HG03095 (cell line): ENCODE data around the gene PGF.
"Not testable (repeated sequence)": the region's sequence is repeated elsewhere in the genome, so short reads cannot be mapped to it uniquely, and the experiment has no call there.

Source experiments
- ATAC-seq: cut with Tn5 transposase; IDR thresholded peaks from one replicate; pipeline ENCODE4 v1.9.1; 2021; ENCODE audit warnings: moderate library complexity; ENCODE audit not compliant: unreplicated experiment

PGF gene

DNA sequence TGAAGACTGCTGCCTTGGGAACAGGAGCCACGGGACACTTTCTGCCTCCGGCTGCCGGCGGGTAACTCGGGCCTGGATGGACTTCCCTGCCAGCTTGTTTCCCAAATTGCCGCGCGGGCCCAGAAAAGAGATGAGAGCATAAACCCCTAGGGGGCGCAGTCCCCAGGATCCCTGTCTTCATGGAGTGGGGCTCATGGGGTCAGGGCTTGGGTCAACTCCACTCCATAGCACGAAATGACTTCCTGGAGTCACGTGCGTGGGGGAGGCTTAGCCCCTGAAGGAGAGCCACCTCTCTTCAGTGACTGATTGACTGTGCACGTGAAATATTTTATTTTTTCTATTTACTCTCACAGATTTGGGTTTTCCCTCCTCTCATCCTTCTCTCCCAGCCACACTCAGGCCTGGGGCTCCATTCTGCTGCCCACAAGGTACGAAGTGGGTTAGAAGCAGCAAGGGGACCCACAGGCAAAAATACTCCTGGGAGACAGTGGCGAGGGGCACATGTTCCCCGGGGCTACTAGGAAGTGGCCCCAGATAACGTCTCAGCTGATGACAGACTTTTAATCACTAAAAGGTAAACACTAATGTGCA, 10.0 kb downstream of the PGF start:
- ATAC-seq: no peak

DNA sequence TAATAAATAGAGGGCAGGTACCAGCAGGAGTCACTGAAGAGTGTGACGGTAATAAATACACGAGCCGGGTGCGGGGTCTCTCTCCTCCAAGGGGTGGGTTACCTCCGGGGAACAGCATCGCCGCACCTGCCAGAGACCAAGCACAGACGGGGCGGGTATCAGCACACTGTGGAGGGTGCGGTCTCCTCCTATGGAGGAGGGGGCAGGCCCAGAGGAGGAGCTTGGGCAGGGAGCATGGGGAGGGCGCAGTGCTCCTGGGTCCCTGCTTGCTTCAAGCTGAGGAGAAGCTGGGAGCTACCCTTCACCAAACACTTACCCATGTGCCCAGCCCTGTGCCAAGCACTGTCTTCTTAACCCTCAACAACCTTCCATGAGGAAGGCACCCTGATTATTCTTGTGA, 12.8 kb downstream of the PGF start:
- ATAC-seq: no peak

DNA sequence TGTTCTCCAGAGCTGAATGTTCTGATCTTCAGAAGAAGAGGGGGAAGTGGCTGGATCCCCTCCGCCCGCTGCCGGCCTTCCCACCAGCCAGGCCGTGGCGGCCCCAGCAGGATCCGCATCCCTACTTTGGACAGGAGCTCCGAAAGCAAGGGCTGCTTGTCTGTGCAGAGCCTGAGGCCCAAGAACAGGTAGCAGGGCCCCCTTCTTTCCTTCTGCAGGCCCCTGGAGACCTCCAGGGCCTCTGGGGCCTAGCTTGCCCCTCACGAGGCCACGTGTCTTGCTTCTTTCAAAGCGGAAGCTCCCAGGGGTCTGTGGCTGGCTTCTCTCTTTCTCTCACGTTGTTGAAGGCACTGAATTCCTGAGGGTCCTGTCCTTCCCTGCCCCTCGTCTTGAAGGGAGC, 13.2 kb downstream of the PGF start:
- ATAC-seq: no peak

DNA sequence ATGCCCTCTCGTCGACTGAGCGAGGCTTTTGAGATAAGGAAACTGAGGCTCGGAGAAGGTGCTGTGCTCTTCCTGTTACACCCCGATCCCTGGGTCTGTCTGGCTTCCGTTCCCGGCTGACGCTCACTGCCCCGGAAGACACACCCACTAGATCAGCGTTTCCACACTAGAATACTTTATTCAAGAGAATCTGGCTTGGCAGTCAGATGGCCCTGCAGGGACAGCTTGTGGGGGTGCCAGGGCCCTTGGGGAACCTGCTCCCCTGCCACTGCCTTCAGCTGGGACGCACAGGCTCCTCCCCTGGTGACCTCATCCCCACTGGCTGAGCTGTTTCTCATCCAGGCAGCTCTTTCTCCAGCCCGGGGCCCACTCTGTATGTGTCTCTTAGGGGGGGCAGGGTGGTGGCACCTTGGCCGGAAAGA, 13.7 kb downstream of the PGF start:
- ATAC-seq: no peak

DNA sequence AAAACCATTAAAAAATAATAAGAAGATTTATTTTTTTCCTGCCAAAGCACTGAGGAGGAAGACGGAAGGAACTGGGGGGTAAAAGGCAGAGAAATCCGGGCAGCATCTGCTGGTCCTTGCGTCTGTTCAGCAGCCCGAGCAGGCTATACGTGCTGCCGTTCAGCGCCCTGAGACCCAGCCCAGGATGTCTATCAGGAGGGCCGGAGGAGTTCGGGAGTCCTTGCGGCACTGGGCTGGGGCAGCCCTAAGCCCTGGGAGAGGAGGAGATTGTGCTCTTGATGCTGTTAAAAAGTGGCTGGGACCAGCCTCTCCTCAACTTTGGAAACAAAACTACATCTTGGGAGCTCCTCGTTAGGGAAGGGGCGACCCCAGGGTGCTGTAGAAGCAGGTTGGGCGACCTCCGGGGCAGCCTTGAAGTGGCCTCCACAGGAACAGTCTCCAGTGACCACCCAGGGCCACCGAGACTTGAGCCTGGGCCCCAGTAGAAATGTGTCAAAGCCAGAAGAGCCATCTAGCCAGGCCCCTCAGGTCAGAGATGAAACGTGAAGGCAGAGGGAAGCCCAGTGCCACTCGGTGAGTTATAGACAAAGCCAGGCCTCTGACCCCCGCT, 14.3 kb downstream of the PGF start:
- ATAC-seq: no peak

DNA sequence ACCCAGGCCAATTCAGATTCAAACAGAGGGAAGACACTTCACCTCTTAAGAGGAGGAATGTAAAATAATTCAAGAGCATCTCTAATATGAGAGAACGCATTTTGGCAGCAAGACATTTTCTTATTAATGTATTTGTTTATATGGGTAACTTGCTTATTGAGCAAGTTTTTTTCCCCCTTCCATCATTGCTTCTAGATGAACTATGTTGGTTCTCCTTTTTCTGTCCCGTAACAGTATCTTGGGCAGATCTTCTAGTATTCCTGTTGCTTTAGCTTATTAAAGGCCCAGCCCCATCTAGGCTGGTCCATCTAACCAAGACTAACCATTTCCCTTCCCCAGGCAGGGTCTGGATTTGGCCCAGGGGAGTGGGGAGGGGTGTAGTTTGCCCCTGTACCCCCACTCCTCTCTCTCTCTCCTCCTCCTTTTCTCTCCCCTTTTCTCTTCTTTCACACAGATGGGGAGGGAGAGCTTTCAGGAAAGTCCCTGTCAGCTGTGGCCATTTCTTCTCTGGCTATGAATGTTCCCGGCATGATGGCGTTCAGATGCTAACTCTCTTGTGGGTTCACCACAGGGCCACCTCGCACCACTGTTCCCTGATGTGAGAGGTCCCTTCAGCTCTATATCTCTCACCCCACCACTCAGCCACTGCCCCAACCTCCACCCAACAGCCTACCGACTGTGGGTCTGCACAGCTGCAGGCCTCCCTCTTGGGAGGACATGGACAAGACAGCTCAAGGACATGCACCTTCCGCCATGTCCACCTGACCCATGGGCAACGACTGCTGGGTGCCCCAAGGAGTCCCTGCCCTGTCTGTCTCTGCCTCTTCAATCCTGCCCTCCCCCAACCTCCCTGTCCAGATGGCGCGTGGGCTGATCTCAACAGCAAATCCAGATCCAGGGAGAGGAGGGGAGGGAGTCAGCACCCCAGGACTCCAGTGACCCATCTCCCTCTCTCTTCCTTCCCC, 16.6 kb downstream of the PGF start:
- no peak for ATAC-seq

DNA sequence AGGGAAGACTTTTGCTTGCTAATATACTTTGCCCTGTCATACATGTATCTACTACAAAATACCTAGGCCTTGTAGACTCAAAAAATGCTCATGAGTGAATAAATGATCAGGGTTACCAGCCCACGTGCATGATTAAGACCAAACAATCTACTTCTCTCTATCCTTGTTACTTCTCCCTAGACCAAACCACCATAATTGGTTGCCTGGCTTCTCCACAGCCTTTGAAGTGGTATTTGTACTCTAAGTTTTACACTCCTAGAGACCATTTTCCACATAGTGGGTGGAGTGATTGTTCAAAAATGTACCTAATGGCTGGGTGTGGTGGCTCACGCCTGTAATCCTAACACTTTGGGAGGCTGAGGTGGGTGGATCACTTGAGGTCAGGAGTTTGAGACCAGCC, 18.2 kb downstream of the PGF start:
- no peak for ATAC-seq

DNA sequence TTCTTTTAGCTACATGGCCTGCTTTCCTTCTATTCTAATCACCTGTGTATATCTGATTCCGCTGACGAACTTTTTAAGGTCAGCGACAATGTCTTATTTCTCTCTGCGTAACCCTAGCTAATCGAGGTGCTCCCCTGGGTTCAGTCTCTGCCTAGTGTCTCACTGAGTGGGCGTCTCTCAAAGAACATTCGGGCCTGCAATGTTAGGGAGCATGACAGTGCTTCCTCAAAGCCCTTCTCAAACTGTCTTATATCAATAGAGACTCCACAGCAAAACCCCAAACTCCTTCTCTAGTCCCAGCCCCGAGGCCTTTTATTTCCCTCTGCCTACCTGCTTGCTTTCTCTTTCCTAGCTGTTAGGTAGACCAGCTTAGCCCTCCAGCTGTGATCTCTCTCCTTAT, 18.7 kb downstream of the PGF start:
- no peak for ATAC-seq

DNA sequence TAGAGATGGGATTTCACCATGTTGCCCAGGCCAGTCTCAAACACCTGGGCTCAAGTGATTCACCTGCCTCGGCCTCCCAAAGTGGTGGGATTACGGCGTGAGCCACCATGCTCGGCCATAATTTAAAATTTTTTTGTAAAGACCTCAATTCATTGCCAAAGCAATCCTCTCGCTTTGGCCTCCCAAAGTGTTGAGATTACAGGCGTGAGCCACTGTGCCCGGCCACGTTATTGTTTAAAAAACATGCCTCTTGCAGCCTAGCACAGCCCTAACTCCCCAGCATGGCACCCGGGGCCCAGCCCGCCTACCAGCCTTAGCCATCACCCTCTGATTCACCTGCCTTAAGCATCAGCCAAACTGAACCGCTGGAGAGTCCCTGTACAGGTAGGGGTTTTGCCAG, 19.2 kb downstream of the PGF start:
- ATAC-seq: no peak

DNA sequence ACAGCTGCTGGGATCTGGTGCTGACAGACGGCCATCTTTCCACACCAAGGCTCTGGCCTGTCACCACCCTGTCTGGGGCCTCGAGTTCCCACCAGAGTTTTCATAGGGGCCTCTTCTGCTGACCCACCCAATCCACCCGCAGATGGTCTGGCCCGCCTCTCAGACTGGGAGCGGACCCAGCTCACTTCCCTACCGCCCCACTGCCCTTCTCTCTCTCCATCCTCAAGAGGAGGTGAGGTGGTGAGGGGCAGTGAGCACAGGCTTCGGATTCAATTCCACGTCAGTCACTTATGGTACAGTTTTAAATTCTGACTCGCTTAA, 20.1 kb downstream of the PGF start:
- ATAC-seq: no peak

DNA sequence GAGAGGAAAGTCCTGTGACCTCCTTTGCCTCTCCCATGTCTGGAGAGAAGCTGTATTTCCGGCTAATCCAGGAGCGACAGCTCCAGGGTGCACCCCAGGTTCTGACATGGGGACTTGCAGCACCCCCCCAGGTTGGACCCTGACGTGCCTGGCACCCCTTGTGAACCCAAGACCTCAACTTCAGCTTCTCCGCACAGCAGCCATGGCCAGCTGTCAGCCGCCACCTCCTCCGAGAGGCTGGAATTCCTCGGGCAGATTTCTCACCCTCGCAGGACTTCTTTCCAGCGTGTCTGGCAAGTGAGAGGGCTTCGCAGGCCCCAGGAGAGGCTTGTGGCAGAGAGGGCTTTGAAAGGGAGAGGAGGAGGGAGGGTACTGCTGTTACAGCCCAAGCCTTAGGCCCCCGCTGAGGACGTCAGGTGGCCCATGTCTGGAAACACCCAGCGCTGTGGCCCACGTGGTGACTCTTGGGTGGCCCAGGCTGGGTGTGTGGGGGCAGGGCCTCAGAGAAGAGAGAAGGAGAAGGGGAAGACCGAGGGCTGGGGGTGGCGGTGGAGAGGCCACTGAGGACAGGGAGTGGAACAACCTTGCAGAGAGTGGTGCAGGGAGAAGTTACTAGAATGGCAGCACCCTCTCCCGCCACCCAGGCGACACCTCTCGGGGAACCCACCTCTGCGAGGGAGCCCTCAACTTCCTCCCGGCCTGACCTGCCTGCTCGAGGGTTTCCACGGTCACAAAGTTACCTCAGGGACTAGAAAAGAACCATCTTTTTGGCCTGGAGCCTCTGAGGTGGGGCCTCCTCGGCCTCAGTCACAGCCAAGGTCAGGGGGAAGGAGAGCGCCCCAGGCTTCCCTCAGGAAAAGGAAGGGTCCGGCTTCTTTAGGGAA, 20.7 kb downstream of the PGF start:
- no peak for ATAC-seq

DNA sequence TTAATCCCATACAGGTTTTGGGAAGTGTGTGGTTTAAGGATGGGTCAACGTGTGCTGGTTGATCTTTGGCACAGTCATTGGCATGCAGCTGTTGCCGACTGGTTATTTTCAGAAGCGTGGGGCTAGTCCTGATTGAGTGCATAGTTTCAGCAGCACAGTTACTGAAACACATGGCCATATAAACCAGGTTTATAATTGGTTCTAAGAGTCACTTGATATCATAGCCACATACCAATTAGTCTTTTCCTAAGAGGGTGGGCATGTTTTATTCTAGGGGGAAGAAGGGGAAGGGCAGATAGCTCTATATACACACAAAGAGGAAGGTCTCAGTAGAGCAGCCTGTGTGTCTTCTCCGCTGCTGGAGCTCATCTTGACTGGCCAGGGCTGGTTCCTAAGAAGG, 21.4 kb downstream of the PGF start:
- ATAC-seq: no peak

DNA sequence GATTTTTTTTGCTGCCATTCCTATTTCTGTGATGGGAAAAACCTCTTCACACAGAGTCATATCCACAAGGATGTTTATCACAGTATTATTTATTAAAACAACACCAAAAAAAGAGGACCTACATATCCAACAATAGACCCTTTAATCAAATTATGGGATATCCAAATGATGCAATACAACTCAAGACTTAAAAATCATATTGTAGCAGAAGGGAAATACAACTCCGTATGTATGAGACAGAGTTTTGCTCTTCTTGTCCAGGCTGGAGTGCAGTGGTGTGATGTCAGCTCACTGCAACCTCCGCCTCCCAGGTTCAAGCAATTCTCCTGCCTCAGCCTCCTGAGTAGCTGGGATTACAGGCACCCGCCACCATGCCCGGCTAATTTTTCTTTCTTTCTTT, 22.5 kb downstream of the PGF start:
- ATAC-seq: not testable (repeated sequence)

DNA sequence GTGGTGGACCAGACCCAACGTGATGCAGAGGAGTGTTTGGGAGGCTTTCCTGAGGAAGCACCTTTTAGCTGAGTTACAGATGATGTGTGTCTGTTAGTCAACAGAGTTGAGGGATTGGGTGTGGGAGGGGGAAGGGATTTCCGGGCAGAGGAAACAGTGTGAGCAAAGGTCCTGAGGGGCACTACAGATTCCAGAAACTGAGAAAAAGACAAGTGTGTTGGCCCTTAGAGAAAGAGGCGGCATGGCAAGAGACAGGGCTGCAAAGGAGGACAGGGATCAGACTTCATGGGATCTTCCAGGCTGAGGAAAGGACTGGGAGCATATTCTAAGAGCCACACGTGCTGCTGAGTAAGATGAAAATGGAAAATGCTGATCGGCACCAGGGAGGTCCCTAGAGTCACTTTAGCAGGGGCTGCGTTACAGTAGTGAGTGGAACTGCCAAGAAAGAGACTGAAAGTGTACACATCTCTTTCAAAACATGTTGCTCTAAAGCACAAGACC, 22.9 kb downstream of the PGF start:
- no peak for ATAC-seq

DNA sequence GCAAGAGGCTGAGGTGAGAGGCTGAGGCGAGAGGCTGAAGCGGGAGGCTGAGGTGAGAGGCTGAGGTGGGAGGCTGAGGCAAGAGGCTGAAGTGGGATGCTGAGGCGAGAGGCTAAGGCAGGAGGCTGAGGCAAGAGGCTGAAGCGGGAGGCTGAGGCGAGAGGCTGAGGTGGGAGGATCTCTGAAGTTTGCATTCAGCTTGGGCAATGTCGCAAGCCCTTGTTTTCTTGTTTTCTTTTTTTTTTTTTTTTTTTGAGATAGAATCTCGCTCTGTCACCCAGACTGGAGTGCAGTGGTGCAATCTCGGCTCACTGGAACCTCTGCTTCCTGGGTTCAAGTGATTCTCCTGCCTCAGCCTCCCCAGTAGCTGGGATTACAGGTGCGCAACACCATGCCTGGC, 23.7 kb downstream of the PGF start:
- ATAC-seq: not testable (repeated sequence)

DNA sequence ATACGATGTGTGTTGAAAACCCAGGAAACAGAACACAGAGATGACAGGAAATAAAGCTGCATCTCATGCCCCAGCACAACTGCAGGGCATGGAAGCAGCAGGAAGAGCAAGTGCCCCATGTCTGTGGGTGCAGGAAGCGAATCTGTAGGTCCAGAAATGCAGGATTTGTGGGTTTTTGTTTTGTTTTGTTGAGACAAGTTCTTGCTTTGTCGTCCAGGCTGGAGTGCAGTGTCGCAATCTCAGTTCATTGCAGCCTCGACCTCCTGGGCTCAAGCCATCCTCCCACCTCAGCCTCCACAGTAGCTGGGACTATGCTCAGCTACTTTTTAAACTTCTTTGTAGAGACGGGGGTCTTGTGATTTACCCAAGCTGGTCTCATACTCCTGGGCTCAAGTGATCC, 26.2 kb downstream of the PGF start:
- no peak for ATAC-seq

DNA sequence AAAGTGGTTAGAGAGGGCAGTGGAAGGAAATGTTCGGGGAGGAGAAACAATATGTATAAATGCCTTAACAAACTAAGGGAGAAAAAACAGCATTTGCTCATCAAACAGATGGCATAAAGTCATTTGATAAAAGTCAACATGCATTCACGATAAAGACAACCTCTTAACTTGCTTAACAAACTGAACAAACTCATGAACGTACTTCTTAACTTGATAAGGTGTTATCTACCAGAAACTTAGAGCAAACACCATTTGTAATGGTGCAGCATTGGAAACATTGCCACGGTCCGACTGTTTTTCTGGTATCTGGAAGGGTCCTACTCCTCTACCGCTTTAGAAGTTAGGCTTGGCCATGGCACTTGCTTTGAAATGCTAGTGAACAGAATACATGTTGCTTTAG, 28.2 kb downstream of the PGF start:
- no peak for ATAC-seq

DNA sequence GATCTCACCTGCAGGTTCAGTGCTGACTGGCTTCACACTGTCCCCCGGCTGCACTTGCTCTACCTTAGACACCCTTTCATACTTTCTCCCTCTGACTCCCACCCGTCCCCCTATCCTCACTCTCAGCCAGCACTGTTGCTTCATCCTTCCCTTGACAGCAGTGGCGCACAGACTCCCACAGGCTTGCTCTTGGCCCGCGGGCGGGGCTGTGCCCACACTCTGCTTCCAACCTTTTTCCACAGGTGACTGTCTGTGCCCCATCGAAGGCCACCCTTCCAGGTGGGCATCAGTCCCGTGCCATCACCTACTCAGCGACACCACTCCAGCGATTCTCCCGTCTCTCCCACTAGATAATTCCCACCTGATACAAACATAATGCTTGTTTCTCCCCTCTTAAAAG, 31.3 kb downstream of the PGF start:
- no peak for ATAC-seq

DNA sequence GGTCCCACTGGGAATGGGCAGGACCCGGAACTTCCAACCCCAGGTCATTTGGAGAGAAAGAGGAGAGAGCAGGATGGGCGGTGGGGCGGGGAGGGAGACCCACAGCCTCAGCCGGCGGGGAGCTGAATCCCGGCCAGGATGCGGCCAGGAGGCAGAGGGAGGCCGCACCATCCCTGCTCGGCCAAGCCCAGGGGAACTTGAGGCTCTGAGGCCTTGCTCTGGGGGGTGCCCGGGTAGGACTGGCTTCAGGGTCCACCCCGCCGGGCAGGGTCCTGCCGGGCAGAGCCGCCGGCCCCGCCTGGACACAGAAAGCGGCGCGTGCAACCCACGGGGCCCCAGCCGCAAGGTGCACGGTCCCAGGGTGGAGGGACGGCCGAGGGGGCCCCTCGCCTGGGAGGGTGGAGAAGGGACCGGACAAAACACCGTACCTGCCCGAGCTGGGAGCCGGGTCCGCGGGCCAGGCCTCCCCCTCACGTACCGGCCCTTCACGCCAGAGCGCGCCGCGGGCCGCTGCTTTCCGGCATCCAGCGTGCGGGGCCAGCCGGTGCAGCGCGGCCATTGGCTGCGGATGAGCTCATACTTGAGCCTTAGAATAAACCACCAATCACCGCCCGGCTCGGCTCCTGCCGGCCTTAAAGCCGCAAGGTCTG, 32.5 kb downstream of the PGF start, which contains the start of gene RPS6KL1:
RPS6KL1 (minus strand) TSS at position 509 of the 650 bp plus-strand sequence. CDS start 1,719 bp downstream, outside the sequence.
- ATAC-seq: peak; percentile 81

DNA sequence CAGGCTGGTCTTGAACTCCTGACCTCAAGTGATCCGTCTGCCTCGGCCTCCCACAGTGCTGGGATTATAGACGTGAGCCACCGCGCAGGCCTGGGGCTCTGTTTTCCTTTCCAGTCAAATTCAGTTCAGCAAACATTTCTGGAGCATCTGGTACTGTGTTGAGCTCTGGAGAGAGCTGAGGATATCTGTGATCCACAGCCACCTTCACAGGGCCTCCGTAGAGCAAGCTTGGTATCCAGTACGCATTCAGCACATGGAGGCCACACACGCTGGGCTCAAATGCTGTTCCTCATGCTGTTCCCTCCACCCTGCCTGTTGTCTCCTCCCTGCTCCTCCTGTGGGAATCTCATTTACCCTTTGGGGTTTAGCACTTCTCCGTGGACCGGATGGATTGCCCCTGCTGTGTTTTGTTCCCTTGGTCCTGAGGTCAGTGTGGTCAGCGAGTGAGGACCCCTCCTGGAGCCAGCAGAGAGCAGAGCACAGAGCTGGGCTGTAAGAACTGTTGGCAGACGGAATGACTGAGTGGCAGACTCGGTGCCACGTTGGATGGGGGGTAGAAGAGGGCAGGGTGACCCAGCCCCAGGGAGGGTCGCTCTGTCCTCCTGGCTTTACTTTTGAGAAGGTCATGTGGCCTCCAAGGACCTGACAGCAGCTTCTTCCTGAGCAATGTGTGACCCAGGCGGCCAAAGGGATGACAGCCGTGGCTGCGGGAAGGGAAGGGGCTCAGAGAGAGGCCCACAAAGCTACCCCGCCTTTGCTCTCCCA, 33.2 kb downstream of the PGF start:
- ATAC-seq: no peak
